H1 (cell line): ENCODE results near the gene PLXNA4. TPM values are rescaled to one million over a fixed set of nuclear protein-coding genes. Genes with fewer than 3 reads are reported as not detected.
A peak's percentile ranks its signal among the peaks of the same experiment; 100 is the strongest.

Experiments
- CTCF ChIA-PET: fragments of 300-600 bp; sonication (Branson Sonifier 250); formaldehyde crosslinking; loops from one replicate; lab custom pipeline; 2021; ENCODE audit not compliant: partially characterized antibody; lab: Charles Lee
- POLR2A ChIA-PET: fragments of 300-600 bp; sonication (Branson Sonifier 250); formaldehyde crosslinking; loops from one replicate; lab custom pipeline; 2021; ENCODE audit warnings: inconsistent platforms; ENCODE audit not compliant: partially characterized antibody; lab: Charles Lee
- DNase-seq, 2 experiments: peaks; one replicate each; pipeline versions ENCODE4 v3.0.0 to v3.0.0-alpha.2; 2010 to 2022; ENCODE audit warnings: low spot score in 2 of 2, low read depth in 1 of 2, mixed read lengths in 1 of 2
- FAIRE-seq: peaks from 2 replicates; lab custom pipeline; 2011; peaks lifted over from hg19 to GRCh38; lab: Jason Lieb, UNC
- H2AFZ ChIP-seq: 2 replicates; pipeline ENCODE4 v1.8.1; 2012; ENCODE audit warnings: low read length, inconsistent platforms
- H2AK5ac ChIP-seq: 2 replicates; pipeline ENCODE4 v1.6.1; 2013; ENCODE audit warnings: low read depth, low read length
- H2BK120ac ChIP-seq: replicated peaks from 2 replicates; pipeline ENCODE3; 2013; ENCODE audit warnings: low read depth, low read length, inconsistent platforms
- H2BK12ac ChIP-seq: 2 replicates; pipeline ENCODE4 v1.6.1; 2013; ENCODE audit warnings: low read depth, low read length
- H2BK15ac ChIP-seq: 2 replicates; pipeline ENCODE4 v1.6.1; 2013; ENCODE audit warnings: low read length
- H2BK20ac ChIP-seq: 2 replicates; pipeline ENCODE4 v1.6.1; 2013; ENCODE audit warnings: low read length
- H2BK5ac ChIP-seq: 2 replicates; pipeline ENCODE4 v1.6.1; 2013; ENCODE audit warnings: low read depth, low read length
- H3K14ac ChIP-seq: 2 replicates; pipeline ENCODE4 v1.6.1; 2013; ENCODE audit warnings: inconsistent platforms; ENCODE audit not compliant: insufficient read length
- H3K18ac ChIP-seq: 2 replicates; pipeline ENCODE4 v1.6.1; 2013; ENCODE audit warnings: low read length; ENCODE audit errors: extremely low read depth
- H3K23ac ChIP-seq: 2 replicates; pipeline ENCODE4 v1.6.1; 2013; ENCODE audit warnings: inconsistent platforms; ENCODE audit not compliant: insufficient read length
- H3K23me2 ChIP-seq: 2 replicates; pipeline ENCODE4 v1.6.1; 2013; ENCODE audit warnings: low read depth, low read length
- H3K27ac ChIP-seq: 2 replicates; pipeline ENCODE4 v1.6.1; 2011; ENCODE audit warnings: low read depth, low read length, inconsistent platforms
- H3K27me3 ChIP-seq, 4 experiments: replicated peaks in 1 of 4; 1 replicate in 1 of 4; 2 replicates in 3 of 4; pipeline versions ENCODE4 v1.6.1 to v1.8.1; 2011 to 2013; ENCODE audit warnings: low read length in 3 of 4, mild to moderate bottlenecking in 3 of 4, inconsistent platforms in 2 of 4, mixed read lengths in 2 of 4, moderate library complexity in 1 of 4; ENCODE audit not compliant: control insufficient read depth in 3 of 4, insufficient read depth in 3 of 4; ENCODE audit errors: extremely low read depth in 1 of 4
- H3K36me3 ChIP-seq, 4 experiments: 2 replicates each; pipeline versions ENCODE4 v1.6.1 to v1.8.1; 2011 to 2013; ENCODE audit warnings: mild to moderate bottlenecking in 4 of 4, low read length in 3 of 4, moderate library complexity in 2 of 4, control low read depth in 1 of 4, inconsistent platforms in 1 of 4; ENCODE audit not compliant: insufficient read depth in 4 of 4, control insufficient read depth in 2 of 4
- H3K4ac ChIP-seq: replicated peaks from 2 replicates; pipeline ENCODE3; 2013; ENCODE audit warnings: low read length, low read depth, mixed read lengths, inconsistent platforms; ENCODE audit not compliant: insufficient read length
- H3K4me1 ChIP-seq, 4 experiments: replicated peaks in 1 of 4; 1 replicate in 1 of 4; 2 replicates in 3 of 4; pipeline versions ENCODE4 v1.6.1 to v1.8.1; 2011 to 2013; ENCODE audit warnings: low read length in 3 of 4, inconsistent platforms in 2 of 4, mixed read lengths in 1 of 4; ENCODE audit not compliant: insufficient read depth in 4 of 4, control insufficient read depth in 3 of 4
- H3K4me2 ChIP-seq, 2 experiments: 2 replicates each; pipeline versions ENCODE4 v1.6.1 to v1.8.1; 2011 to 2013; ENCODE audit warnings: low read depth in 2 of 2, low read length in 2 of 2, control low read depth in 1 of 2, inconsistent platforms in 1 of 2, mild to moderate bottlenecking in 1 of 2; ENCODE audit not compliant: insufficient read depth in 1 of 2
- H3K4me3 ChIP-seq, 4 experiments: fragments of 200-600, 300-600 bp in 1 of 4; sonication (generic), shearing (Covaris generic), sonication (Bioruptor Twin) in 1 of 4; 2 replicates each; pipeline versions ENCODE4 v1.5.1 to v1.8.1; 2011 to 2016; ENCODE audit warnings: low read length in 4 of 4, low read depth in 3 of 4, control low read depth in 2 of 4, inconsistent platforms in 2 of 4, mild to moderate bottlenecking in 2 of 4, mixed read lengths in 1 of 4, moderate library complexity in 1 of 4; ENCODE audit not compliant: insufficient read depth in 2 of 4; ENCODE audit errors: extremely low read depth in 1 of 4
- H3K56ac ChIP-seq: replicated peaks from 2 replicates; pipeline ENCODE3; 2013; ENCODE audit warnings: low read depth, mild to moderate bottlenecking, mixed read lengths, low read length, inconsistent platforms; ENCODE audit not compliant: insufficient read length
- H3K79me1 ChIP-seq: 2 replicates; pipeline ENCODE4 v1.6.1; 2013; ENCODE audit warnings: low read depth, low read length, control low read depth
- H3K79me2 ChIP-seq, 2 experiments: 2 replicates each; pipeline versions ENCODE4 v1.6.1 to v1.8.1; 2012 to 2013; ENCODE audit warnings: low read length in 2 of 2, mild to moderate bottlenecking in 2 of 2, inconsistent platforms in 1 of 2; ENCODE audit not compliant: insufficient read depth in 2 of 2, control insufficient read depth in 1 of 2
- H3K9ac ChIP-seq, 4 experiments: replicated peaks in 1 of 4; 1 replicate in 1 of 4; 2 replicates in 3 of 4; pipeline versions ENCODE4 v1.6.1 to v1.8.1; 2011 to 2013; ENCODE audit warnings: low read depth in 3 of 4, low read length in 3 of 4, control low read depth in 2 of 4, mild to moderate bottlenecking in 2 of 4, moderate library complexity in 2 of 4, inconsistent platforms in 1 of 4; ENCODE audit errors: extremely low read depth in 1 of 4
- H3K9me3 ChIP-seq, 2 experiments: 2 replicates each; pipeline versions ENCODE4 v1.6.1 to v1.8.1; 2012 to 2013; ENCODE audit warnings: mild to moderate bottlenecking in 2 of 2, moderate library complexity in 2 of 2, control low read depth in 1 of 2, inconsistent platforms in 1 of 2, low read depth in 1 of 2, low read length in 1 of 2, mixed read lengths in 1 of 2; ENCODE audit not compliant: insufficient read depth in 2 of 2
- H4K20me1 ChIP-seq, 2 experiments: replicated peaks in 1 of 2; 2 replicates each; pipeline versions ENCODE3 to v1.8.1; 2011 to 2013; ENCODE audit warnings: inconsistent platforms in 2 of 2, low read length in 2 of 2, mild to moderate bottlenecking in 1 of 2; ENCODE audit not compliant: insufficient read depth in 2 of 2, control insufficient read depth in 1 of 2
- H4K5ac ChIP-seq: 2 replicates; pipeline ENCODE4 v1.6.1; 2013; ENCODE audit warnings: low read length, low read depth, mixed read lengths, inconsistent platforms; ENCODE audit not compliant: insufficient read length
- H4K8ac ChIP-seq: 2 replicates; pipeline ENCODE4 v1.8.0; 2013; ENCODE audit warnings: mild to moderate bottlenecking, moderate library complexity, low read length, inconsistent platforms; ENCODE audit not compliant: insufficient read depth; ENCODE audit errors: extremely low read depth
- H4K91ac ChIP-seq: replicated peaks from 2 replicates; pipeline ENCODE3; 2013; ENCODE audit warnings: low read length, mixed read lengths, inconsistent platforms; ENCODE audit not compliant: insufficient read length
- GABPA ChIP-seq: IDR thresholded peaks from 2 replicates; pipeline ENCODE4 v1.6.1; 2011; ENCODE audit warnings: mild to moderate bottlenecking, low read length, moderate library complexity, borderline replicate concordance; ENCODE audit not compliant: insufficient read depth
- SUZ12 ChIP-seq: fragments of 200-600 bp; sonication (generic); IDR thresholded peaks from 2 replicates; pipeline ENCODE4 v1.6.1; 2012; ENCODE audit warnings: mild to moderate bottlenecking, inconsistent platforms, low read length, moderate library complexity, mixed read lengths
- WGBS, 2 experiments: shearing (Covaris generic) in 1 of 2; methylation state at CpG; one replicate each; pipeline versions ENCODE4 v1.1.6 to v1.1.7; 2013 to 2015; ENCODE audit warnings: low lambda C conversion rate in 2 of 2, mixed read lengths in 2 of 2, inconsistent platforms in 1 of 2, low coverage in 1 of 2, missing lambda C conversion rate in 1 of 2; ENCODE audit not compliant: insufficient replicate concordance in 2 of 2, insufficient coverage in 1 of 2, insufficient read length in 1 of 2; ENCODE audit errors: extremely low coverage in 1 of 2, missing lambda C conversion rate in 1 of 2; 5-methylcytosine and 5-hydroxymethylcytosine counted together
- polyA plus RNA-seq, 7 experiments: library from polyadenylated mRNA; depleted of rRNA in 3 of 7; stranded (reverse) in 5 of 7; unstranded in 2 of 7; fragments of >200 nt in 5 of 7; fragments of 200-250 nt in 2 of 7; gene quantifications; 1 replicate in 5 of 7; 2 replicates in 1 of 7; 4 replicates in 1 of 7; pipeline versions ENCODE4 v1.2.1 to v1.2.3, GENCODE V29; 2011 to 2013; ENCODE audit warnings: missing spikeins in 2 of 7, mixed read lengths in 2 of 7
- total RNA-seq: library from RNA; stranded (reverse); fragmentation: NEBNext Ultra II Directional; extraction: Animal tissue kit (Norgen Biotek cat#: 25700); gene quantifications from 2 replicates; pipeline ENCODE4 v1.2.1, GENCODE V29; 2021

PLXNA4 gene
- total and polyA plus RNA-seq, 2 of the 8 experiments (the other 6 are each of a cell fraction or from before 2014, with no cell fraction given): 0.76 to 0.79 TPM

DNA sequence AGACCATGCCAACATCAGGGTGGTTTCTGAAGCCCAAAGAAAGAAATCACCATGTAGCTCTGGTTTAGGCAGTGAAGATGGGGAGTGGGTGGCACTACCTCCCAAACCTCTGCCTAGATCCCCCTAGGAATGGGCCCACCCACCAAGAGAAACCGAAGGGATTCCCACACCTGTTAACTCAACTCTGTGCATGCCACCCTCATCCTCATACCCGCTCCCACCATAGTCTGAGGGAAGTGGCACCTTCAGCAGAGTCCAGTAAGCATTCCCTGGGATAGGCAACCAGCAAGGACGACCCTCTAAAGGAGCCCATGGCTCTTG lies 1.7 kb upstream of the PLXNA4 start:
- Histone ChIP-seq H3K56ac (no peak overlapping the region), H3K18ac (no peak overlapping the region), H4K8ac (no peak overlapping the region), H3K4ac (no peak overlapping the region), H3K4me1 (peaks cover 11 to 37% (median 21%) of the 10 kb centered on the region in 4 experiments), H3K27me3 (peaks cover 51 to 62% (median 56%) of the 10 kb centered on the region in 4 experiments), H2BK12ac (no peak overlapping the region), H2BK15ac (no peak overlapping the region), H2BK20ac (no peak overlapping the region), H2AK5ac (no peak overlapping the region), H3K79me2 (no peaks in the 10 kb centered on the region), H3K4me3 (peak overlapping the region in 1 of 4 experiments; percentile 66; a peak in 2 of 8 replicates), H3K14ac (no peak overlapping the region), H3K9me3 (no peaks in the 10 kb centered on the region; a peak in 1 of 4 replicates), H2AFZ (no peak overlapping the region), H2BK5ac (no peak overlapping the region), H3K4me2 (peak overlapping the region; percentile 74 to 84), H3K36me3 (peaks cover 0 to 4% (median 0%) of the 10 kb centered on the region in 4 experiments; a peak in 1 of 8 replicates), H2BK120ac (no peak overlapping the region), H4K91ac (no peak overlapping the region), H3K23me2 (peaks cover 13% of the 10 kb centered on the region; the same call in 1 of the 2 replicates), H4K5ac (no peak overlapping the region), H3K9ac (no peak overlapping the region), H3K79me1 (no peaks in the 10 kb centered on the region), H3K23ac (no peak overlapping the region), H4K20me1 (peaks cover 2 to 5% of the 10 kb centered on the region in 2 experiments), H3K27ac (no peak overlapping the region)
- TF ChIP-seq GABPA (no peak), SUZ12 (0 out of 2 replicates have a peak, but pooled peaks have one; percentile 26)
- CTCF ChIA-PET: interaction anchor here (0.9 to 3.0 kb wide), 26 partner anchors 9 to 888 kb away, joined by 3 to 26 read pairs (median 4); no protein-coding TSS in a partner anchor
- DNase-seq: no peak
- 70% methylated on average over 2 of the region's 3 CpGs; no CpG with 5 or more reads in 1 of the 2 experiments for WGBS, 2 experiments
- no peak for FAIRE-seq
- POLR2A ChIA-PET: interaction anchor here (1.0 kb wide), 1 partner anchor 156 kb away, joined by 3 read pairs; no protein-coding TSS in a partner anchor
